Epithelial cell of prostate (primary cell): Measurements from ENCODE around the gene IL12RB2.

Source experiments
- DNase-seq: peaks from one replicate; pipeline ENCODE4 v3.0.0-alpha.2; 2011; ENCODE audit warnings: low read depth, low spot score
- H3K27ac ChIP-seq: fragments of 450-650 bp; 2 replicates; pipeline ENCODE4 v1.5.1; 2017; ENCODE audit warnings: mild to moderate bottlenecking

Gene IL12RB2

GRCh38 chr1:67312615-67313014 is 4.9 kb downstream of the IL12RB2 start:
- no peak for DNase-seq
- no peak overlapping the region for H3K27ac ChIP-seq

- DNase-seq: no peak
- no peak overlapping the region for H3K27ac ChIP-seq
Observed at GRCh38 chr1:67313934-67314671, 6.4 kb downstream of the IL12RB2 start.

GRCh38 chr1:67314696-67315095 is 7.0 kb downstream of the IL12RB2 start:
- DNase-seq: no peak
- H3K27ac ChIP-seq: no peak overlapping the region

- no peak overlapping the region for H3K27ac ChIP-seq
- DNase-seq: no peak
Observed at GRCh38 chr1:67316180-67316902, 8.7 kb downstream of the IL12RB2 start.

- H3K27ac ChIP-seq: no peak overlapping the region
- no peak for DNase-seq
Observed at GRCh38 chr1:67316918-67317317, 9.2 kb downstream of the IL12RB2 start.

GRCh38 chr1:67317803-67318202 is 10.1 kb downstream of the IL12RB2 start:
- no peak for DNase-seq
- no peak overlapping the region for H3K27ac ChIP-seq

- H3K27ac ChIP-seq: no peak overlapping the region
- DNase-seq: no peak
Observed at GRCh38 chr1:67322442-67322841, 14.8 kb downstream of the IL12RB2 start.

GRCh38 chr1:67323087-67323486 is 15.4 kb downstream of the IL12RB2 start:
- no peak overlapping the region for H3K27ac ChIP-seq
- DNase-seq: no peak

- H3K27ac ChIP-seq: no peak overlapping the region
- no peak for DNase-seq
Observed at GRCh38 chr1:67324068-67324467, 16.4 kb downstream of the IL12RB2 start.

- no peak for DNase-seq
Observed at GRCh38 chr1:67327864-67328466, 20.3 kb downstream of the IL12RB2 start.

GRCh38 chr1:67332653-67333529 is 25.2 kb downstream of the IL12RB2 start:
- no peak for DNase-seq
- H3K27ac ChIP-seq: peak overlapping the region; percentile 68

More at GRCh38 chr1:67327864-67328466, 20.3 kb downstream of the IL12RB2 start:
- no peak overlapping the region for H3K27ac ChIP-seq

- DNase-seq: peak; percentile 54
- H3K27ac ChIP-seq: peak overlapping the region; percentile 68
Observed at GRCh38 chr1:67333603-67334002, 25.9 kb downstream of the IL12RB2 start.

GRCh38 chr1:67335411-67335810 is 27.7 kb downstream of the IL12RB2 start:
- DNase-seq: no peak
- H3K27ac ChIP-seq: no peak overlapping the region

GRCh38 chr1:67336157-67336556 is 28.5 kb downstream of the IL12RB2 start:
- DNase-seq: no peak
- no peak overlapping the region for H3K27ac ChIP-seq

- H3K27ac ChIP-seq: no peak overlapping the region
- DNase-seq: no peak
Observed at GRCh38 chr1:67336783-67337182, 29.1 kb downstream of the IL12RB2 start.

- H3K27ac ChIP-seq: no peak overlapping the region
- DNase-seq: no peak
Observed at GRCh38 chr1:67338642-67339041, 31.0 kb downstream of the IL12RB2 start.

GRCh38 chr1:67339623-67340343 is 32.1 kb downstream of the IL12RB2 start:
- DNase-seq: peak; percentile 60
- H3K27ac ChIP-seq: peak overlapping the region; percentile 54

GRCh38 chr1:67342076-67342890 is 34.6 kb downstream of the IL12RB2 start:
- no peak for DNase-seq
- no peak overlapping the region for H3K27ac ChIP-seq

- DNase-seq: no peak
- no peak overlapping the region for H3K27ac ChIP-seq
Observed at GRCh38 chr1:67345556-67345955, 37.9 kb downstream of the IL12RB2 start.
